Effector memory CD8-positive, alpha-beta T cell (primary cell): ENCODE data around the gene ELAC2.
"Not testable (repeated sequence)": the region's sequence is repeated elsewhere in the genome, so short reads cannot be mapped to it uniquely, and the experiment has no call there.

ENCODE experiments used
- ATAC-seq: fragments of 150-1000 bp; cut with Tn5 transposase; replicated peaks from 2 replicates; pipeline ENCODE4 v1.10.0; 2021; ENCODE audit warnings: mild to moderate bottlenecking, moderate library complexity
- DNase-seq, 3 experiments: peaks; one replicate each; pipeline ENCODE4 v3.0.0; 2021
- H3K27ac Mint-ChIP-seq, 2 donors: one replicate each; pipeline ENCODE4 v1.8.0; 2022; ENCODE audit warnings: mild to moderate bottlenecking in 2 of 2, mixed read lengths in 2 of 2, moderate library complexity in 2 of 2
- H3K27me3 Mint-ChIP-seq, 2 donors: one replicate each; pipeline ENCODE4 v1.8.0; 2022; ENCODE audit warnings: mixed read lengths in 2 of 2
- H3K36me3 Mint-ChIP-seq: one replicate; pipeline ENCODE4 v1.8.0; 2022; ENCODE audit warnings: mild to moderate bottlenecking, moderate library complexity, mixed read lengths; ENCODE audit not compliant: insufficient read depth
- H3K4me1 Mint-ChIP-seq, 2 donors: one replicate each; pipeline ENCODE4 v1.8.0; 2022; ENCODE audit warnings: low read depth in 2 of 2, mixed read lengths in 2 of 2
- H3K4me3 Mint-ChIP-seq, 2 donors: one replicate each; pipeline ENCODE4 v1.8.0; 2022; ENCODE audit warnings: mild to moderate bottlenecking in 2 of 2, mixed read lengths in 2 of 2, moderate library complexity in 2 of 2
- H3K9me3 Mint-ChIP-seq, 2 donors: one replicate each; pipeline ENCODE4 v1.8.0; 2022; ENCODE audit warnings: mixed read lengths in 2 of 2

ELAC2 gene

DNA sequence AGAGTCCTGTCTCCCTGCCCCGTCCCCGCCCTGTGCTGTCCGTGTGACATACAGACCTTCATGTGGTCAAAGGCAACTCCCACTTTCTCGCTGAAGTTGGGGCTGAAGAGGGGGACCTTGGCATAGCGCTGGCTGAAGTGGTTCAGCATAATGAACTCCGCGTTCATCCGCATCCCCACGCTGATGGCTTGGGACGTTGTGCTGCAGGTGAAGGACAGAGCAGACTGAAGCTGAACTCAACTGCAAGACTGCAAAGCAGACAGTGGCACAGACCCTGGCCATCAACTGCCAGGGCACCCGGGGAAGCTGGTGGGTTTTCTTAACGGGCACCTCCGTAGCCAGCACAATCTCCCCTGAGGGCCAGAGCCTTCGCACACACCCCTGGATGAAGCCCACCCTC is 24.2 kb downstream of the ELAC2 start:
- ATAC-seq (no peak), DNase-seq (no peak)
- no peak overlapping the region for H3K4me3 Mint-ChIP-seq
- H3K27me3 Mint-ChIP-seq, result no peaks in the 10 kb centered on the region
- no peaks in the 10 kb centered on the region for H3K4me1 Mint-ChIP-seq
- H3K36me3 Mint-ChIP-seq, result peaks cover 56% of the 10 kb centered on the region
- H3K27ac Mint-ChIP-seq, result no peak overlapping the region
- no peaks in the 10 kb centered on the region for H3K9me3 Mint-ChIP-seq

DNA sequence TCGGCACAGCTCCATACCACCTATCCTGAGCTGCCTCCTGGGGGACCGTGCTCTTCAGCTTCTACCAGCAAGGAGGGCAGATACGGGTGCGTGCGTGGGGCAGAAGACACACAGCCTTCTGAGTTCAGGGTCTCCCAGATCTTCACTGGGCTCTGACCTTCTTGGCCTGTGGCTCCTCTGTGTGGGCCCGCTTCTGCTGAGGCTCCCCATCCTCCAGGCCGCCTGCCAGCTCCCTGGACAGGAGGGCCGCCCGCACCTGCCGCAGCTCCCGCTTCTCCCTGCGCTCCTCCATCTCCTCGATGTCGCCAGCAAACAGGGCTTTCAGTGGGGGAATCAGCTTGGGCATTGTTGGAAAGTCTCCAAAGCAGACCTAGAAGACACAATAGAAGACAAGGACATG is 25.2 kb downstream of the ELAC2 start:
- Mint-ChIP-seq H3K27ac (no peak overlapping the region), H3K4me1 (peaks cover 0 to 1% of the 10 kb centered on the region in 2 donors), H3K9me3 (no peaks in the 10 kb centered on the region), H3K36me3 (peaks cover 53% of the 10 kb centered on the region), H3K27me3 (no peaks in the 10 kb centered on the region), H3K4me3 (no peak overlapping the region)
- no peak for DNase-seq
- no peak for ATAC-seq

DNA sequence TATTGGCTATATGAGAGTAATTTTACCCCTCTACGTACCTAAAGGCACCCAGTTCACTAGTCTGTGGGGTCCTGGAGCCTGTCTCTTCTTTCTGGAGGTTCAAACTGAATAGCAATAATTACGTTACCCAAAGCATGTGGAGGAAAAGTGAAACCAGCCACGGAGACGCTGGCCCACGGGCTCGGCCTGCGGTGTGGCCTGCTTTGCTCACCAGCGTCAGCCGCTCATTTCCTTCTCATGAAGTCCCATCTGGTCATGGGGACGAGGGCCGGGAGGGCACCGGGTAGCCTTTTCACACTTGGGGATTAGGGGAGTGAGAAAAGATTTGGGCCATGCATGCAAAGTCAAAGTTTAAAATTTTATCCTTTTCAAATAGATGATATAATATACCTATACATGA is 26.9 kb downstream of the ELAC2 start:
- ATAC-seq (no peak), DNase-seq (no peak)
- Mint-ChIP-seq H3K36me3 (peaks cover 36% of the 10 kb centered on the region), H3K27me3 (no peaks in the 10 kb centered on the region), H3K27ac (peak overlapping the region; percentile 26 to 44), H3K4me1 (peaks cover 0 to 1% of the 10 kb centered on the region in 2 donors), H3K4me3 (no peak overlapping the region), H3K9me3 (no peaks in the 10 kb centered on the region)

DNA sequence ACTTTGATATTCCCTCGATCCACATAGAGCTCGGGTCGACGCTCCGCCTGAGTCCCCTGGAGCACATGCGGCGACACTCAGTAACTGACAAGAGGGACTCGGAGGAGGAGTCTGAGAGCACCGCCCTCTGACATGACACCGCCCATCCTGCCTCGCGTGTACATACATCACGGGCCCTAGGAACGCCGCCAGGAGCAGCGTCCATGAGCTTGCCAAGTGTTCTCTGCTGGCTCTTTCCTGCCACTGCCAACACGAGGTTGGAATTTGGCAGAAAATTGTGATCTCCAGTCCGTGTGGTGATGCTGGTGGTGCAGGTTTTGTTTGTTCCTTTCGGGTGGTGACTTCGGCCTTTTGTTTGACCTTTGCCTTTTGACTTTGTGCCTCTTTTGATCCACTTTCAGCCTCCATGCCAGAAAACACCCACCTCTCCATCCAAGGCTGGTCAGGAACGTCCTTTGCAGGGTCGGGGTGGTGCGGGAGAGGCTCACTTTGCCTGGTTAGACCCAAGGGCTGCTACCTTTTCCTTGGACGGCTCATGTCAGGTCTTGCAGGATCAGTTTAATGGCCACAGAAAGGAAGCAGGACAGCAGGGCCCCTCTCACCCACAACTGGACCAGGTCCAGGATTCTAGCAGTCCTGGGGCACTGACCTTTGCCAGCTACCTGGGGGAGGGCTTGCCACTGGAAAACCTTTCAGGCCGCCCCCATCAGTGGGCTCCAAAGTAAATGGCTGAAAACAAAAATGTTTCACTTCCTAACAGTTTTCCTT is 27.6 kb downstream of the ELAC2 start:
- Mint-ChIP-seq H3K27ac (no peak overlapping the region), H3K4me1 (peaks cover 0 to 1% of the 10 kb centered on the region in 2 donors), H3K36me3 (peaks cover 29% of the 10 kb centered on the region), H3K9me3 (no peaks in the 10 kb centered on the region), H3K27me3 (peaks cover 0 to 2% of the 10 kb centered on the region in 2 donors), H3K4me3 (no peak overlapping the region)
- ATAC-seq, result no peak
- DNase-seq, result no peak

DNA sequence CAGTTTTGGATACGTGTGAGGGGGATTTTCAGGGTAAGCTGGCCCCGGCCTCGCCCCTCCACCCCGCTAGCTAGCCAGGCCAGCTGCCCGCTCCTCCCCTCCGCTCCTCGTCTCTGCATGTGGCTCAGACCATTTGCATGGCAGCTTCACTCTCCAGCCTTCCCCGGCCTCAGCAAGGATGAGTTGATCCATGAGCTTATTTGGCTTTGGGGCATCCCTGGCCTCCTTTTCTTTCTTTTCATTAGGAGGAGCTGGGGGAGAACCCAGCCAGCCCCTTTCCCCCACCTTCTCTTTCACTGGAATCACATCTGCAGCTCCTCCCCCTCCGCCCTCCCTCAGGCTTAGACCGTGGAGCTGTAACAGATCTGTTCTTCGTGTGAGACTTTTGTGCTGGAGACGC is 30.7 kb downstream of the ELAC2 start:
- no peak for ATAC-seq
- DNase-seq, result no peak
- Mint-ChIP-seq H3K27me3 (peaks cover 0 to 22% of the 10 kb centered on the region in 2 donors), H3K36me3 (peaks cover 11% of the 10 kb centered on the region), H3K9me3 (peaks cover 0 to 5% of the 10 kb centered on the region in 2 donors), H3K4me3 (no peak overlapping the region), H3K27ac (no peak overlapping the region), H3K4me1 (peaks cover 6% of the 10 kb centered on the region in 2 donors)

DNA sequence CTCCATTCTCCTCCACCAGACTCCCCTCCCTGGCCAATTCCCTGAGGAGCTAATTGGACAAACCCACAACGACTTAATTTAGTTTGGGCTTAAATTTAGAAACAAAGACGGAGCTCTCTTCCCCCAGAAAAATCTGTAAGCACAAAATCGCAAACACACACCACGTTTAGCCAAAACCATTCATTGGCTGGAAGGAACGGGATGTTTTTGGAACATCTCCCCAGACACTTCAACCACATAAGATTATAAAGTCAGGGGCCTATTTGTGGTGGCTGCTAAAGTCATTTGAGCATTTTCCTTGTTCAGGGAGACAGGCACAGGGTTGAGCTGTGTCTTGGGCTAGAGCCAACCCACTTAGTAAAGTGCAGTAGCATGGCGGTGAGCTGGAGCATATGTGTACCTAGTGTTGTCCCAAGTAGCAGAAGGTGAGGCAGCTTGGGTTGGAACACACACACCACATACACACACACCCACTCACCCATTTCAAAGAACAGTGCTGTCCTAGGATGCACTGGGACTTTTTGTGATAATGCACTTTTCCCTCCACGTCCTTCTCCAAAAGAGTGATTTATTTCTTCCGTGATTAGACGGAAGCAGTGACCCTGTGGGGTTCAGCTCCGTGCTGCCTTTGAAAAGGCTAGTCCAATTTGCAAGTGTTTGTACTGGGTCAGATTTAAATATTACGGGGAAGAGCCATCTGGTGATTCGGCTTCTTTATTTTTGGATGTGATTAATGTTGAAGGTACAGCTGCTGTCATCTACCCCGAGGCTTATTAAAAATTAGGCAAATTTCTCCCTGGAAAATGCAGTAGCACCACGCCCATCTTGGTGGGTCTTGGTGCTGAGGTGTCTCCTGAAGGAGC is 32.2 kb downstream of the ELAC2 start:
- DNase-seq (no peak), ATAC-seq (no peak)
- H3K27ac Mint-ChIP-seq, result no peak overlapping the region
- no peak overlapping the region for H3K4me3 Mint-ChIP-seq
- peaks cover 0 to 22% of the 10 kb centered on the region in 2 donors for H3K27me3 Mint-ChIP-seq
- H3K9me3 Mint-ChIP-seq, result peaks cover 0 to 7% of the 10 kb centered on the region in 2 donors
- H3K36me3 Mint-ChIP-seq, result peaks cover 11% of the 10 kb centered on the region
- H3K4me1 Mint-ChIP-seq, result peaks cover 7 to 8% of the 10 kb centered on the region in 2 donors

DNA sequence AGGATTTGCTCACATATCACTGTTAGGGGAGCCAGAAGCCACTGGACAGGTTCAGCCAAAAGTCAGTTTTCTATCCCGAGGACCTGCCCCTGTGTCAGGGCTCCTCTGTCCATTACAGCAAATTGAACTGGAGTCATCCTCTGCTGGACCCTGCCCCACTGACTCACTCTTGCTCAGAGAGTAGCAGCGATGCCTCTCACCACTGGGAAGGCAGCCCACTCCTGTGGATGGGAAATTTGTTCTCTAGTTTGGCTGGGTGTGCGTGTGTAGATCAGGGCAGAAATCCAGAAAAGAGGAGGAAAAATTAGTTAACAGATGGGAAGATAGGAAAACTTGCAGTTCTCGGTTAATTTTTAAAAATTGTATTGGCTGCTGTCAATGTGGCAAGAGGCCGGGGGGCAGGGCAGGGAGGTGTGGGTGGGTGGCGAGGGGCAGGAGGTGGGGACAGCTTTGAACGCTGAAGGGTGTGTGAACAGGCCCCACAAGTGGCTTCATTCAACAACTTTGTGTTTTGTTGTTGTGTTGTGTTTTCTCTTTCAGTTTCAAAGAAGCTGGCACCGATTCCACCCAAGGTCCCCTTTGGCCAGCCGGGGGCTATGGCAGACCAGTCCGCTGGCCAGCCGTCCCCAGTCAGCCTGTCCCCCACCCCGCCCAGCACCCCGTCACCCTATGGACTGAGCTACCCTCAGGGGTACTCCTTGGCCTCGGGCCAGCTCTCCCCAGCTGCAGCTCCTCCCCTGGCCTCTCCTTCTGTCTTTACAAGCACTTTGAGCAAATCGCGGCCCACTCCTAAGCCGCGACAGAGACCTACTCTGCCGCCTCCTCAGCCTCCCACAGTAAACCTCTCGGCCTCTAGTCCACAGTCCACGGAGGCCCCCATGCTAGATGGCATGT is 33.6 kb downstream of the ELAC2 start:
- ATAC-seq (no peak), DNase-seq (no peak)
- H3K27ac Mint-ChIP-seq, result peak overlapping the region in 1 of 2 donors; percentile 46
- peaks cover 11% of the 10 kb centered on the region for H3K36me3 Mint-ChIP-seq
- H3K9me3 Mint-ChIP-seq, result peaks cover 0 to 7% of the 10 kb centered on the region in 2 donors
- peaks cover 0 to 30% of the 10 kb centered on the region in 2 donors for H3K27me3 Mint-ChIP-seq
- no peak overlapping the region for H3K4me3 Mint-ChIP-seq
- peaks cover 7 to 8% of the 10 kb centered on the region in 2 donors for H3K4me1 Mint-ChIP-seq

DNA sequence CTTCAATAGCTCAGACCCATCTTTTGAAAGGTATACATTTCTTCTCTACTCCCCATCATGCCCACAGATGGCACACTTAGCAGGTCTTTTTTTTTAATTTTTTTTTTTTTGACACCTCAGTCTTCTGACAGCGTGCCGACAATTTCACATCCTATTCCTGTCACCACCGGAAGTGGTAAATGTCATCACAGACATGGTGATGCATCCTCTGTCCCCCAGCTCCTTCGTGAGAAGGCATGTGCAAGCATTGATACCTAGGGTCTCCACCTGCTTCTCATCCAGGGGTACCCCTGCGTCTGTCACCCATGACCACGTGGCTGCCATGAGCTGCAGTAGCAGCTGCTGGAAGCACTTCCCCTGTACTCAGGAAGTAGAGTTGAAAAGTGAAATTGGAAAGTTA is 35.6 kb downstream of the ELAC2 start:
- Mint-ChIP-seq H3K4me1 (peaks cover 6 to 8% of the 10 kb centered on the region in 2 donors), H3K4me3 (peak overlapping the region; percentile 53), H3K36me3 (peaks cover 5% of the 10 kb centered on the region), H3K27ac (peak overlapping the region; percentile 59 to 79), H3K9me3 (peaks cover 0 to 7% of the 10 kb centered on the region in 2 donors), H3K27me3 (peaks cover 5 to 50% of the 10 kb centered on the region in 2 donors)
- peak; percentile 90 for ATAC-seq
- peak; percentile 26 to 57 (median 38) for DNase-seq

DNA sequence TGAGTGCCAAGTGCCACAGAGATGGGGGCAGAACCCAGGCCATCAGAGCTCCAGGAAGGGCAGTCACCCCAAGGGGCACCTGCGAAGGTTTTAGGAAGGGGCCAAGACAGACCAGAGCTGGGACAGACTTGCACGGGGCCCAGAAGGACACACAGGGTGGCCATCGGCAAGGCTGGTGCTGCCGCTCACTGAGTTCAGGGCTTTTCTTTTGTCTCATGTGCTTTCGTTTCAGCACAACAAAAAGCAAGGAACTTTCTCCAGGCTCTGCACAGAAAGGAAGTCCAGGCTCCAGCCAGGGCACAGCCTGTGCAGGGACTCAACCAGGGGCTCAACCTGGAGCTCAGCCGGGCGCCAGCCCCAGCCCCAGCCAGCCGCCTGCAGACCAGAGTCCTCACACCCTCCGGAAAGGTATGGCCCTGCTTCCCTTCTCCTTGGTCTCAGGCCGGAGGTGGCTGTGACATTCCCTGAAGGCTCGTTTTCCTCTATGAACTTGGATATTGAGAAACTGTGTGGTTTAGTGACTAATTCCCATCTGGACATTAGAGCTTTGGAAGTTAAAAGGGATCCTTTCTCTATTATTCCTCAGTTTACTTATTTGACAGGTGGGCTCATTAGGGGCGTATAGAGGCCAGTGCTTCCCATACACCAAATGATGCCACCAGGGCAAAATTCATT is 37.9 kb downstream of the ELAC2 start:
- H3K4me3 Mint-ChIP-seq, result no peak overlapping the region
- H3K27me3 Mint-ChIP-seq, result peaks cover 16 to 65% of the 10 kb centered on the region in 2 donors
- H3K4me1 Mint-ChIP-seq, result peaks cover 8% of the 10 kb centered on the region in 2 donors
- H3K36me3 Mint-ChIP-seq, result peaks cover 5% of the 10 kb centered on the region
- DNase-seq (no peak), ATAC-seq (no peak)
- peaks cover 0 to 7% of the 10 kb centered on the region in 2 donors for H3K9me3 Mint-ChIP-seq
- no peak overlapping the region for H3K27ac Mint-ChIP-seq

DNA sequence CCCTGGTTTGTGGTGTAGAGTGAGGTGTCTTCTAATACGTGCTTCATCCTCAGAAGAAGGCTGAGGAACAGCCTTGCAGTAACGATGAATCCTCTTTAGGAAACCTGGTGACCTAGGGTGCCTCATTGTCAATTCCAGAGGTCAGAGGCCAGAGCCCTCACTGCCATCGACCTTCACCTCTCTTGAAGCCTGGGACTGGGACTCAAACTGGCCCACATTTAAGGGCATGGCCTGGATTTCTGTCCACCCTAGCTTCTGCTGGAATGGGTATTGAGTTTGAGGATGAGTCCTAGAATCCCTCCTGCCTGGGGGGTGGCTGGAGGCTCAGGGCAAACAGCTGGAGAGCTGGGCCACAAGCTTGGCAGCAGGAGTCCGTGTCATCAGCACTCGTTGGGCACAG is 38.6 kb downstream of the ELAC2 start:
- peaks cover 8% of the 10 kb centered on the region in 2 donors for H3K4me1 Mint-ChIP-seq
- peaks cover 5% of the 10 kb centered on the region for H3K36me3 Mint-ChIP-seq
- H3K9me3 Mint-ChIP-seq, result peaks cover 0 to 7% of the 10 kb centered on the region in 2 donors
- H3K4me3 Mint-ChIP-seq, result no peak overlapping the region
- ATAC-seq (no peak), DNase-seq (no peak)
- H3K27ac Mint-ChIP-seq, result no peak overlapping the region
- H3K27me3 Mint-ChIP-seq, result peaks cover 20 to 65% of the 10 kb centered on the region in 2 donors

DNA sequence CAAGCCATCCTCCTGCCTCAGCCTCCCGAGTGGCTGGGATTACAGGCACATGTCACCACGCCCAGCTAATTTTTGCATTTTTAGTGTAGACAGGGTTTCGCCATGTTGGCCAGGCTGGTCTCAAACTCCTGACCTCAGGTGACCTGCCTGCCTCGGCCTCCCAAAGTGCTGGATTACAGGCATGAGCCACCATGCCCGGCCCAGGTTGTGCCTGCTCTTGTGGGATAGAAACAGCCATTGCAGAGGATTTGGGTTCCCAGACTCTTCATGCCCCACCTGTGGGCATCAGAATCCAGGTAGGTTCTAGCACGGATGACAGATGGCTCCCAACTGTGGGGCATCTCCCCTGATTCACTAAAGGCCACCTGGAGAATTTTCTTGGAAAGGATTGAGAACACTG is 39.0 kb downstream of the ELAC2 start:
- not testable (repeated sequence) for ATAC-seq

DNA sequence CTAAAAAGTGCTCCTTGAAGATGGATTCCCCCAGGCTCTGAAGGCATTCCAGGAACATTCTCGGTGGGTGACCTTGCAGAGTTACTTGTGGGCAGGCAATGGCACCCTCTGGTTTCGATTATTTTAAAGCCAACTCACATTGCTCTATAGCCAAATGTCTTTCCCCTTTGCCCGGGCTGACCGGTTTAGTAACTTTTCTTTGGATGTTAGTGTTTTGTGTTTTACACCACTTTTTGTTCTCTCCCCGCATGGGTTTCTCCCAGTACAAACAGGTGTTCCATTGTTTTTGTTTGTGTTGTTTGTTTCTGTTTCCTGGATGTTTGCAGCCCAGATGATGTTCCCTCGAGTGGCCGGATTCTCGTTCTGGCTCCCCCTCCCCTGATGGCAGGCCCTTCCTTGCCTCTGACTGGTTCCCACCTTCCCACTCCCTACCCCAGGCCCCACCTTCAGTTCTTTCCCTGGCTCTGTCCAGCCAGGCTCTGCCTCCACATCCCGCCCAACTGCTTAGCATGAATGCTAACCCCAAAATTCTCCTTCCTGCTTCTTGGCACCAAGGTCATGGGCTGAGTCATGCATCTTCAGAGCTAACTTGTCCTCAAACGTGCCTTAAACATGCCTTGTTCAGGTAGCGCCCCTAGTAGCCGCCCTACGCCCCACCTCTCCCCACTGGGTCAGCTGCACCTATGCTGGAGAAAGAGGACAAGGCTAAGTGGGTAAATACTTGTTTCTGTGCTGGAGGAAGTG is 40.6 kb downstream of the ELAC2 start:
- no peak overlapping the region for H3K4me3 Mint-ChIP-seq
- peaks cover 30 to 73% of the 10 kb centered on the region in 2 donors for H3K27me3 Mint-ChIP-seq
- DNase-seq (no peak), ATAC-seq (no peak)
- H3K4me1 Mint-ChIP-seq, result peaks cover 3 to 4% of the 10 kb centered on the region in 2 donors
- H3K36me3 Mint-ChIP-seq, result peaks cover under 1% of the 10 kb centered on the region
- H3K9me3 Mint-ChIP-seq, result peaks cover 0 to 2% of the 10 kb centered on the region in 2 donors
- H3K27ac Mint-ChIP-seq, result no peak overlapping the region

More for the DNA sequence above, 39.0 kb downstream of the ELAC2 start:
- not testable (repeated sequence) for DNase-seq, H3K4me3 Mint-ChIP-seq, H3K27ac Mint-ChIP-seq, H3K4me1 Mint-ChIP-seq, H3K36me3 Mint-ChIP-seq, H3K9me3 Mint-ChIP-seq
- H3K27me3 Mint-ChIP-seq, result peaks cover 22 to 65% of the 10 kb centered on the region in 2 donors
